Spleen (tissue), 7 donors: Measurements from ENCODE around the gene RNASEH2B.

Experiments used
- POLR2A ChIP-seq, 3 donors: fragments of 450-650 bp; IDR thresholded peaks; one replicate each; pipeline ENCODE4 v1.5.1; 2017; ENCODE audit warnings: antibody characterized with exemption in 3 of 3, mild to moderate bottlenecking in 1 of 3
- TF ChIP-seq, protein P1 (sequence below), 11 experiments: fragments of 200-600 bp in 7 of 11; fragments of 450-650 bp in 4 of 11; sonication (generic) in 4 of 11; IDR thresholded peaks in 8 of 11; conservative IDR thresholded peaks in 3 of 11; 1 replicate in 7 of 11; 2 replicates in 4 of 11; pipeline versions ENCODE4 v1.4.0 to v1.8.0; 2016 to 2021; ENCODE audit warnings: antibody characterized with exemption in 11 of 11, inconsistent platforms in 4 of 11, mild to moderate bottlenecking in 1 of 11
- donor health status: DM: no; HTN: no; CAD: no; lungs with moderate emphysema.
- donor health status: DM: no; HTN: no; CAD: no.
- donor health status: DM: no; HTN: no; CAD: no.

DNA sequence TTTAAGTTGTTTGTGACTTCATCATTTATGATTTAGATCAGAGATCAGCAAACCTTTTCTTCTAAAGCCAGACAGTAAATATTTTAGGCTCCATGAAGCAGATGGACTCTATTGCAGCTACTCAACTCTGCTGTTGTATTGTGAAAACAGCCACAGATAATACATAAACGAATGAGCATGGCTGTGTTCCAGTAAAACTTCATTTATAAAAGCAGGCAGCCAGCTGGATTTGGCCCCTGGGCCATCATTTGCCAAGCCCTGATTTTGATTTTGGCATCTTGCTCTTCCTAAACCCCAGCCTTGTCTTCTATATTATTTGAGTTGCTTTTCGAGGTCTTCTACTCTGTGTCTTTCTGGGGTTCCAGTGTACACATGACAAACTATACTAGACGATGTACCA is 41.3 kb downstream of the RNASEH2B start:
- TF ChIP-seq, protein P1, sequence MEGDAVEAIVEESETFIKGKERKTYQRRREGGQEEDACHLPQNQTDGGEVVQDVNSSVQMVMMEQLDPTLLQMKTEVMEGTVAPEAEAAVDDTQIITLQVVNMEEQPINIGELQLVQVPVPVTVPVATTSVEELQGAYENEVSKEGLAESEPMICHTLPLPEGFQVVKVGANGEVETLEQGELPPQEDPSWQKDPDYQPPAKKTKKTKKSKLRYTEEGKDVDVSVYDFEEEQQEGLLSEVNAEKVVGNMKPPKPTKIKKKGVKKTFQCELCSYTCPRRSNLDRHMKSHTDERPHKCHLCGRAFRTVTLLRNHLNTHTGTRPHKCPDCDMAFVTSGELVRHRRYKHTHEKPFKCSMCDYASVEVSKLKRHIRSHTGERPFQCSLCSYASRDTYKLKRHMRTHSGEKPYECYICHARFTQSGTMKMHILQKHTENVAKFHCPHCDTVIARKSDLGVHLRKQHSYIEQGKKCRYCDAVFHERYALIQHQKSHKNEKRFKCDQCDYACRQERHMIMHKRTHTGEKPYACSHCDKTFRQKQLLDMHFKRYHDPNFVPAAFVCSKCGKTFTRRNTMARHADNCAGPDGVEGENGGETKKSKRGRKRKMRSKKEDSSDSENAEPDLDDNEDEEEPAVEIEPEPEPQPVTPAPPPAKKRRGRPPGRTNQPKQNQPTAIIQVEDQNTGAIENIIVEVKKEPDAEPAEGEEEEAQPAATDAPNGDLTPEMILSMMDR (IDR thresholded peaks at IDR 0.05 in 8 of 11, conservative IDR thresholded peaks at IDR 0.05 in 3 of 11): no peak
- TF ChIP-seq POLR2A (IDR thresholded peaks at IDR 0.05): no peak
